ENCODE results near the gene PBX3. TPM values are rescaled to one million over a fixed set of nuclear protein-coding genes. Genes with fewer than 3 reads are reported as not detected.

Gene PBX3
- total RNA-seq, 4 donors from 2014 or later = 19.3 to 41.3 (median 25.1) TPM

GRCh38 chr9:125851979-125852378, 104.8 kb downstream of the PBX3 start:
- ATAC-seq (ENCODE audit: low FRiP score) = no peak
- no peak for TF ChIP-seq CTCF (IDR thresholded peaks at IDR 0.05)
- DNase-seq (ENCODE audit: low spot score) = no peak

- DNase-seq (ENCODE audit: low spot score) (no peak), ATAC-seq (ENCODE audit: low FRiP score) (no peak)
- TF ChIP-seq CTCF (IDR thresholded peaks at IDR 0.05) = no peak
Measured at GRCh38 chr9:125852386-125852785, 105.2 kb downstream of the PBX3 start.

- DNase-seq (ENCODE audit: low spot score) (no peak), ATAC-seq (ENCODE audit: low FRiP score) (no peak)
- TF ChIP-seq CTCF (IDR thresholded peaks at IDR 0.05) = no peak
Measured at GRCh38 chr9:125854553-125855275, 107.5 kb downstream of the PBX3 start.

- no peak for ATAC-seq (ENCODE audit: low FRiP score)
- DNase-seq (ENCODE audit: low spot score) = no peak
- no peak for TF ChIP-seq CTCF (IDR thresholded peaks at IDR 0.05)
Measured at GRCh38 chr9:125856331-125856730, 109.2 kb downstream of the PBX3 start.

- TF ChIP-seq CTCF (IDR thresholded peaks at IDR 0.05) = no peak
- ATAC-seq (ENCODE audit: low FRiP score) = no peak
- no peak for DNase-seq (ENCODE audit: low spot score)
Measured at GRCh38 chr9:125861405-125862058, 114.4 kb downstream of the PBX3 start.

GRCh38 chr9:125863923-125864322, 116.8 kb downstream of the PBX3 start:
- ATAC-seq (ENCODE audit: low FRiP score) (no peak), DNase-seq (ENCODE audit: low spot score) (no peak)
- TF ChIP-seq CTCF (IDR thresholded peaks at IDR 0.05) = no peak

Data from omental fat pad (tissue), 4 donors.